GF-D8 (cell line): ENCODE data around the gene CCDC120.

Experiments
- DNase-seq: peaks from one replicate; lab custom pipeline; 2025; lab: John Stamatoyannopoulos, UW

CCDC120 gene

GRCh38 chrX:49061916-49062315 lies 3.1 kb downstream of the CCDC120 start:
- DNase-seq: no peak

- DNase-seq: no peak
Observed at GRCh38 chrX:49063715-49064114, 4.9 kb downstream of the CCDC120 start.

- no peak for DNase-seq
Observed at GRCh38 chrX:49064303-49064702, 5.5 kb downstream of the CCDC120 start.

GRCh38 chrX:49064735-49065134 lies 5.9 kb downstream of the CCDC120 start:
- DNase-seq: no peak

GRCh38 chrX:49066278-49066677 lies 7.5 kb downstream of the CCDC120 start:
- DNase-seq: no peak

GRCh38 chrX:49066690-49067089 lies 7.9 kb downstream of the CCDC120 start:
- no peak for DNase-seq

- no peak for DNase-seq
Observed at GRCh38 chrX:49067285-49068120, 8.7 kb downstream of the CCDC120 start.

GRCh38 chrX:49069038-49069437 lies 10.2 kb downstream of the CCDC120 start:
- DNase-seq: no peak

GRCh38 chrX:49070988-49071387 lies 12.2 kb downstream of the CCDC120 start:
- no peak for DNase-seq

GRCh38 chrX:49071877-49072711 lies 13.3 kb downstream of the CCDC120 start:
- no peak for DNase-seq

GRCh38 chrX:49072712-49073095 lies 13.9 kb downstream of the CCDC120 start:
- DNase-seq: no peak

- peak; percentile 69 for DNase-seq
Observed at GRCh38 chrX:49073601-49074575, 15.1 kb downstream of the CCDC120 start, which contains the start of gene PRAF2. Gene PRAF2 (minus strand): TSS chrX:49074002. CDS start chrX:49073987, 15 bp downstream.

- no peak for DNase-seq
Observed at GRCh38 chrX:49075347-49075746, 16.5 kb downstream of the CCDC120 start.

- no peak for DNase-seq
Observed at GRCh38 chrX:49077941-49078340, 19.1 kb downstream of the CCDC120 start.

- peak; percentile 4 for DNase-seq
Observed at GRCh38 chrX:49079489-49080428, 21.0 kb downstream of the CCDC120 start, which contains the start of gene WDR45. Gene WDR45 (minus strand): TSS chrX:49079887. CDS start chrX:49078095, 1,792 bp downstream.

- no peak for DNase-seq
Observed at GRCh38 chrX:49082271-49082871, 23.6 kb downstream of the CCDC120 start.

GRCh38 chrX:49089553-49089952 lies 30.8 kb downstream of the CCDC120 start:
- no peak for DNase-seq

GRCh38 chrX:49096419-49096818 lies 37.6 kb downstream of the CCDC120 start:
- no peak for DNase-seq

GRCh38 chrX:49100704-49101628 lies 42.2 kb downstream of the CCDC120 start:
- DNase-seq: peak; percentile 84
